ENCODE results near the gene SHISAL2B.
A peak's percentile ranks its signal among the peaks of the same experiment; 100 is the strongest.

The SHISAL2B gene

DNA sequence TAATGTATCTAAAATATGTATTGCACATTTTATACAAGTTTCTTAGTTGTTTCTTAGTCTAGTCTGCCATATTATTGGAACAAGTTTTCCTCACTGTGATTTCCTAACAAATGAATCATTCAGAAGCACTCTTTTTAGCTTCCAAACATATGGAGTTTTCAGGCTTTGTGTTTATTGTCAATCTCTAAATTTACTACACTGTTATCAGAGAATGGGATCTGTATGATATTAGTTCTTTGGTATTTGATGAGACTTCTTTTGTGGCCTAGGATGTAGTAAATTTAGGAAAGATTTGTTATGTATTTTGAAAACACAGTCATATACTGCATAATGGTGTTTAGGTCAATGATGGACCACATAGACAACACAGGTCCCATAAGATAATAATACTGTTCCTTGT lies 52.5 kb downstream of the SHISAL2B start:
- DNase-seq (ENCODE audit: low spot score in 2 of 2) (no peak), ATAC-seq (ENCODE audit: low read depth) (no peak)
- H3K4me3 Mint-ChIP-seq, result no peak overlapping the region
- no peaks in the 10 kb centered on the region for H3K4me1 Mint-ChIP-seq
- peaks cover 24% of the 10 kb centered on the region for H3K36me3 Mint-ChIP-seq
- H3K9me3 Mint-ChIP-seq, result no peaks in the 10 kb centered on the region
- no peak overlapping the region for H3K27ac Mint-ChIP-seq
- H3K27me3 Mint-ChIP-seq, result no peaks in the 10 kb centered on the region

GRCh38 chr5:64744914-64745313 lies 54.6 kb downstream of the SHISAL2B start:
- H3K27me3 Mint-ChIP-seq, result no peaks in the 10 kb centered on the region

GRCh38 chr5:64746446-64746845 lies 56.1 kb downstream of the SHISAL2B start:
- Mint-ChIP-seq H3K36me3 (peaks cover 17% of the 10 kb centered on the region), H3K9me3 (no peaks in the 10 kb centered on the region), H3K27ac (no peak overlapping the region), H3K27me3 (no peaks in the 10 kb centered on the region), H3K4me1 (peaks cover 7% of the 10 kb centered on the region), H3K4me3 (no peak overlapping the region)
- no peak for ATAC-seq (ENCODE audit: low read depth)
- no peak for DNase-seq (ENCODE audit: low spot score in 2 of 2)

More at GRCh38 chr5:64744914-64745313, 54.6 kb downstream of the SHISAL2B start:
- no peak overlapping the region for H3K4me3 Mint-ChIP-seq
- peaks cover 2% of the 10 kb centered on the region for H3K4me1 Mint-ChIP-seq
- DNase-seq (ENCODE audit: low spot score in 2 of 2), result no peak
- no peaks in the 10 kb centered on the region for H3K9me3 Mint-ChIP-seq
- no peak for ATAC-seq (ENCODE audit: low read depth)
- no peak overlapping the region for H3K27ac Mint-ChIP-seq
- H3K36me3 Mint-ChIP-seq, result peaks cover 15% of the 10 kb centered on the region

DNA sequence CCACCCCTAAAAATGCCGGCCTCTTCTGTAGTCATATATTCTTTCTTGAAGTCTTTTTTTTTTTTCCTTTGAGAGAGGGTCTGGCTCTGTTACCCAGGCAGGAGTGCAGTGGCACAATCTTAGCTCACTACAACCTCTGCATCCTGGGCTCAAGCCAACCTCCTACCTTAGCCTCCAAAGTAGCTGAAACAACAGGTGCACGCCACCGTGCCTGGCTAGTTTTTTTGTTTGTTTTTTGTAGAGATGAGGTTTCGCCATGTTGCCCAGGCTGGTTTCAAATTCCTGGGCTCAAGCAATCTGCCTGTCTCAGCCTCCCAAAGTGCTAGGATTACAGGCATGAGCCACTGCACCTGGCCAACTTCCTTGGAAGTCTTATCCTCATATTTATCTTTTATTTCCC lies 59.1 kb downstream of the SHISAL2B start:
- Mint-ChIP-seq H3K27ac (no peak overlapping the region), H3K9me3 (no peaks in the 10 kb centered on the region), H3K27me3 (no peaks in the 10 kb centered on the region), H3K4me1 (peaks cover 7% of the 10 kb centered on the region), H3K36me3 (peaks cover 15% of the 10 kb centered on the region), H3K4me3 (no peak overlapping the region)
- DNase-seq (ENCODE audit: low spot score in 2 of 2), result no peak
- ATAC-seq (ENCODE audit: low read depth), result no peak

- Mint-ChIP-seq H3K27ac (no peak overlapping the region), H3K27me3 (no peaks in the 10 kb centered on the region), H3K4me3 (no peak overlapping the region), H3K36me3 (peaks cover 15% of the 10 kb centered on the region), H3K4me1 (peaks cover 14% of the 10 kb centered on the region), H3K9me3 (no peaks in the 10 kb centered on the region)
- no peak for ATAC-seq (ENCODE audit: low read depth)
- DNase-seq (ENCODE audit: low spot score in 2 of 2), result no peak
These were observed 63.8 kb downstream of the SHISAL2B start for GRCh38 chr5:64754066-64754465.

DNA sequence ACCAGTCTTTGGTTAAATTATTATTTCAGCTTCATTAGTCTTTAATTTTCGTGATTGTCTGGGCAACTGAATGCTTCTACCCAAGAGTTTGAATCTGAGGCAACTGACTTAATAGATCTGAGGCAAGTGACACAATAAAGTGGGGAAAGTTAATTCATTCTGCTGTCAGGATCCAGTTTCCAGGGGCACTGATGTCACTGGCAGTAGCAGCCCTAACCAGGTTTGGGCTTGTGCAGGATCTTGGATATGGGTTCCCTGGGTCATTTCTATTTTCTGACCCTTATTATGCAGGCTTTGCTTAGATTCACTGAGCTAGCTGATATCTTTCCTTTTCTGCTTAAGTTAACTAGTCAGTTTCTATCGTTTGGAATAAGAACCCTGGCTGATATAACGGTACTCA lies 68.6 kb downstream of the SHISAL2B start:
- peaks cover 16% of the 10 kb centered on the region for H3K36me3 Mint-ChIP-seq
- no peaks in the 10 kb centered on the region for H3K9me3 Mint-ChIP-seq
- ATAC-seq (ENCODE audit: low read depth) (no peak), DNase-seq (ENCODE audit: low spot score in 2 of 2) (no peak)
- no peaks in the 10 kb centered on the region for H3K27me3 Mint-ChIP-seq
- peaks cover 14% of the 10 kb centered on the region for H3K4me1 Mint-ChIP-seq
- H3K27ac Mint-ChIP-seq, result no peak overlapping the region
- no peak overlapping the region for H3K4me3 Mint-ChIP-seq

- ATAC-seq (ENCODE audit: low read depth) (no peak), DNase-seq (ENCODE audit: low spot score in 2 of 2) (no peak)
- H3K27me3 Mint-ChIP-seq, result no peaks in the 10 kb centered on the region
- peaks cover 13% of the 10 kb centered on the region for H3K4me1 Mint-ChIP-seq
- H3K9me3 Mint-ChIP-seq, result no peaks in the 10 kb centered on the region
- no peak overlapping the region for H3K27ac Mint-ChIP-seq
- no peak overlapping the region for H3K4me3 Mint-ChIP-seq
- peaks cover 19% of the 10 kb centered on the region for H3K36me3 Mint-ChIP-seq
These were observed 69.8 kb downstream of the SHISAL2B start for GRCh38 chr5:64759960-64760660.

- H3K4me1 Mint-ChIP-seq, result peaks cover 23% of the 10 kb centered on the region
- ATAC-seq (ENCODE audit: low read depth), result no peak
- no peak overlapping the region for H3K4me3 Mint-ChIP-seq
- no peaks in the 10 kb centered on the region for H3K9me3 Mint-ChIP-seq
- no peak overlapping the region for H3K27ac Mint-ChIP-seq
- no peaks in the 10 kb centered on the region for H3K27me3 Mint-ChIP-seq
- DNase-seq (ENCODE audit: low spot score in 2 of 2), result no peak
- H3K36me3 Mint-ChIP-seq, result peaks cover 12% of the 10 kb centered on the region
These were observed 73.7 kb downstream of the SHISAL2B start for GRCh38 chr5:64763948-64764503.

DNA sequence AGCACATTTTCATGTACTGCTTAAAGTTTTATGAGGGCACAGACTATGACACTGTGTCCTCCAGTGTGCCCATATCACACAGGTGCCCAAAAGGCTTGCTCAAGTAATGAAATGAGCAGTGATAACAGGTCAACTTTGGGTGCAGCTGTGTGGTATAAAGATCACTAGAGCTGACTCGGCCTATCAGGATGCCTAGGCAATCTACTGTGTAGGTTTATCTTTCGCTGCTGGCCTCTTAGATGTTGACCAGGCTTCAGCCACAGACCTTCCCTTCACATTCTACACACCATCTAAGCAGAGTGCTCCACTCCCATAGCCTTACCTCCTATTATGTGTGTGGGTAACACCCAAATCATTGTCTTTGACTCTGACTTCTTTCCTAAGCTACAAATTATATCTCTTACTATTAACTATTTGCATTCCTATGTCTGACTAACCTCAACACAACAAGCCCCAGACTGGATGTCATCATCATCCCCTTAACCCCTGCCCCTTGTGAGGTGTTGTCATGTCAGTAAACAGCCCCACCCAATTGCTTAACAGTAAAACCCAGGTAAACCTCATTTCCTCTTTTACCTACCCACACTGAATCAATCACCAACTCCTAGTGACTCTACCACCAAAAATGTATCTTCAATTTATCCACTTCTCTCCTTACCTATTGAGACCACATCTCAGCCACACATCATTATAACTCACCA lies 75.7 kb downstream of the SHISAL2B start:
- Mint-ChIP-seq H3K27ac (no peak overlapping the region), H3K36me3 (peaks cover 6% of the 10 kb centered on the region), H3K4me3 (no peak overlapping the region), H3K4me1 (peaks cover 22% of the 10 kb centered on the region), H3K27me3 (no peaks in the 10 kb centered on the region), H3K9me3 (no peaks in the 10 kb centered on the region)
- DNase-seq (ENCODE audit: low spot score in 2 of 2) (no peak), ATAC-seq (ENCODE audit: low read depth) (no peak)

DNA sequence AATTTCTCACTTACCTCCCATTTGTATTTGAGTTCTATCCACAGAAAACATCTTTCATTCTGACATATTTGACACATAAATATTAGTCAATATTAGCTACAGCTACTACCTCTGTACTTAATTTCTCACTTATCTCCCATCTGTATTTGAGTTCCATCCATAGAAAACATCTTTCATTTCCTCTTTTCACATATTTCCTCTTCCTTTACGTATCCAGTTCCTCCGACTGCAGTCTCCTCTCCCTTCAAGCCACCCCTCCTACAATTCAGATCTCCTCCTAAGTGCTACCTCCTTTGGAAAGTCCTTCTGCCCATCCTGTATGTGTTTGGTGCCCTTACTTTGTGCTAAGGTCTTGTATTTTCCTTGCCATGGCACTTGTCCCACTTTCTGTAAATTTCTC lies 76.6 kb downstream of the SHISAL2B start:
- Mint-ChIP-seq H3K27ac (peak overlapping the region; percentile 48), H3K36me3 (peaks cover 6% of the 10 kb centered on the region), H3K4me1 (peaks cover 23% of the 10 kb centered on the region), H3K9me3 (no peaks in the 10 kb centered on the region), H3K4me3 (peak overlapping the region; percentile 44), H3K27me3 (no peaks in the 10 kb centered on the region)
- DNase-seq (ENCODE audit: low spot score in 2 of 2) (no peak), ATAC-seq (ENCODE audit: low read depth) (no peak)
